ENCODE results near the gene SLMAP.

Gene SLMAP

GRCh38 chr3:57948080-57948671, 192.1 kb downstream of the SLMAP start:
- no peak for DNase-seq

- DNase-seq = no peak
These were observed 192.7 kb downstream of the SLMAP start for GRCh38 chr3:57948781-57949242.

GRCh38 chr3:57949344-57949743, 193.2 kb downstream of the SLMAP start:
- DNase-seq = no peak

GRCh38 chr3:57949785-57950615, 193.9 kb downstream of the SLMAP start:
- DNase-seq = no peak

- no peak for DNase-seq
These were observed 195.2 kb downstream of the SLMAP start for GRCh38 chr3:57951066-57951882.

GRCh38 chr3:57952208-57952631, 196.1 kb downstream of the SLMAP start:
- DNase-seq = no peak

- no peak for DNase-seq
These were observed 196.5 kb downstream of the SLMAP start for GRCh38 chr3:57952651-57953050.

- DNase-seq = no peak
These were observed 197.5 kb downstream of the SLMAP start for GRCh38 chr3:57953576-57953975.

- DNase-seq = no peak
These were observed 200.2 kb downstream of the SLMAP start for GRCh38 chr3:57956119-57956832.

GRCh38 chr3:57956833-57957174, 200.7 kb downstream of the SLMAP start:
- DNase-seq = no peak

GRCh38 chr3:57957824-57958223, 201.7 kb downstream of the SLMAP start:
- DNase-seq = no peak

- no peak for DNase-seq
These were observed 202.7 kb downstream of the SLMAP start for GRCh38 chr3:57958642-57959422.

GRCh38 chr3:57959423-57960173, 203.5 kb downstream of the SLMAP start:
- DNase-seq = no peak

- DNase-seq = no peak
These were observed 204.0 kb downstream of the SLMAP start for GRCh38 chr3:57960174-57960505.

- DNase-seq = no peak
These were observed 205.2 kb downstream of the SLMAP start for GRCh38 chr3:57961177-57961827.

GRCh38 chr3:57961828-57962447, 205.8 kb downstream of the SLMAP start:
- no peak for DNase-seq

GRCh38 chr3:57962448-57962834, 206.3 kb downstream of the SLMAP start:
- DNase-seq = no peak

GRCh38 chr3:57963811-57964346, 207.8 kb downstream of the SLMAP start:
- DNase-seq = no peak

GRCh38 chr3:57966829-57967228, 210.7 kb downstream of the SLMAP start:
- no peak for DNase-seq

- DNase-seq = no peak
These were observed 211.5 kb downstream of the SLMAP start for GRCh38 chr3:57967590-57967989.

All from NCI-H748 treated with DMSO at 0.1 percent for 48 hours (cell line).